Measurements from ENCODE around the gene ENGASE.

GRCh38 chr17:79033046-79033616 is 41.5 kb upstream of the ENGASE start:
- no peak for TF ChIP-seq FOXM1 (IDR thresholded peaks at IDR 0.05; ENCODE audit: low read depth)
- no peak for TF ChIP-seq TEAD4 (IDR thresholded peaks at IDR 0.05; ENCODE audit: borderline replicate concordance, insufficient read depth)
- TF ChIP-seq, protein P1, sequence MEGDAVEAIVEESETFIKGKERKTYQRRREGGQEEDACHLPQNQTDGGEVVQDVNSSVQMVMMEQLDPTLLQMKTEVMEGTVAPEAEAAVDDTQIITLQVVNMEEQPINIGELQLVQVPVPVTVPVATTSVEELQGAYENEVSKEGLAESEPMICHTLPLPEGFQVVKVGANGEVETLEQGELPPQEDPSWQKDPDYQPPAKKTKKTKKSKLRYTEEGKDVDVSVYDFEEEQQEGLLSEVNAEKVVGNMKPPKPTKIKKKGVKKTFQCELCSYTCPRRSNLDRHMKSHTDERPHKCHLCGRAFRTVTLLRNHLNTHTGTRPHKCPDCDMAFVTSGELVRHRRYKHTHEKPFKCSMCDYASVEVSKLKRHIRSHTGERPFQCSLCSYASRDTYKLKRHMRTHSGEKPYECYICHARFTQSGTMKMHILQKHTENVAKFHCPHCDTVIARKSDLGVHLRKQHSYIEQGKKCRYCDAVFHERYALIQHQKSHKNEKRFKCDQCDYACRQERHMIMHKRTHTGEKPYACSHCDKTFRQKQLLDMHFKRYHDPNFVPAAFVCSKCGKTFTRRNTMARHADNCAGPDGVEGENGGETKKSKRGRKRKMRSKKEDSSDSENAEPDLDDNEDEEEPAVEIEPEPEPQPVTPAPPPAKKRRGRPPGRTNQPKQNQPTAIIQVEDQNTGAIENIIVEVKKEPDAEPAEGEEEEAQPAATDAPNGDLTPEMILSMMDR (IDR thresholded peaks at IDR 0.05): no peak
- no peak for TF ChIP-seq SMC3 (IDR thresholded peaks at IDR 0.05; ENCODE audit: low read depth, low read length)
- TF ChIP-seq RAD21 (IDR thresholded peaks at IDR 0.05; ENCODE audit: low read length): no peak
